ENCODE results near the gene DHCR7.

The DHCR7 gene, protein sequence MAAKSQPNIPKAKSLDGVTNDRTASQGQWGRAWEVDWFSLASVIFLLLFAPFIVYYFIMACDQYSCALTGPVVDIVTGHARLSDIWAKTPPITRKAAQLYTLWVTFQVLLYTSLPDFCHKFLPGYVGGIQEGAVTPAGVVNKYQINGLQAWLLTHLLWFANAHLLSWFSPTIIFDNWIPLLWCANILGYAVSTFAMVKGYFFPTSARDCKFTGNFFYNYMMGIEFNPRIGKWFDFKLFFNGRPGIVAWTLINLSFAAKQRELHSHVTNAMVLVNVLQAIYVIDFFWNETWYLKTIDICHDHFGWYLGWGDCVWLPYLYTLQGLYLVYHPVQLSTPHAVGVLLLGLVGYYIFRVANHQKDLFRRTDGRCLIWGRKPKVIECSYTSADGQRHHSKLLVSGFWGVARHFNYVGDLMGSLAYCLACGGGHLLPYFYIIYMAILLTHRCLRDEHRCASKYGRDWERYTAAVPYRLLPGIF

DNA sequence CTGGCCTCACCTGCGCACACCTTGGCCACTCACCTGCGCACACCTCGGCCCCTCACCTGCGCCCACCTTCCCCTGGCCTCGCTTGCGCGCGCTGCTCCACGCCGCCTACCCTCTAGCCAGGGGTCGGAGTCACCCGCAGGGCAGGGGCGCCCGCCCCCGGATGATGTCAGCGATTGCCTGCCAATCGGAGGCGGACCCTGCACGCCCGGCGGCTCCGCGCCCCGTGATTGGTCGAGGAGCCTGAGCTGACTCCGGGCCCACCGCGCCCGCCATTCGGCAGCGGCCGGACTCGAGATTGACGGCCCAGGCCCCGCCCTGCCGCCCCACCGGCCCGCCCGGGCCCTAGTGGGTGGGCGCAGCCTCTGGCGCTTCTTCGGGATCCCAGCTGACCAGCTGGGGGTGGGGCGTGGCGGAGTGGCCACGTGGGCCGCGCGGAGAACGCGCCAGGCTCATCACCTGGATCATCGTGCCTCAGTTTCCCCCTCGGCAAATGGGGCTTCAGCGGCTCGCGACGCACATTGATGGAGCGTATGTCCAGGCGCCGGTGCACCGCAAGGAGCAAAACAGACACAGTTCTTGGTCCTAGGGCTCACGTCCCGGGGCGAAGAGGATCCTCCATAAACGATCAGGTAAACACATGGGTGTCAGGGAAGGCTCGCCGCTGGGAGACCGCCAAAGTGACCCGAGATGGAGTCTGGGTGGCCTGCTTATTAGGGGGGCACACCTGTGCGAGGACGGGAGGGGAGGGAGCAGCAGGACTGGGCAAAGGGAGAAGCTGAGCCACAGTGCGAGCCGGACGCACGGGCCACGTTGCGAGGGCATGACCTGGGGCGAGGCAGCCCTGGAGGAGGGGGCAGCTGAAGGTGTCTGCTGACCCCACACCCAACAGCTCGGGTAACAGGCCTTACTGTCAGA, at the start of gene DHCR7:
Gene DHCR7, minus strand, starts transcription at position 137 of the 915 bp plus-strand sequence. CDS start 3,441 bp downstream, outside the sequence.
- peak; percentile 75 for DNase-seq

DNA sequence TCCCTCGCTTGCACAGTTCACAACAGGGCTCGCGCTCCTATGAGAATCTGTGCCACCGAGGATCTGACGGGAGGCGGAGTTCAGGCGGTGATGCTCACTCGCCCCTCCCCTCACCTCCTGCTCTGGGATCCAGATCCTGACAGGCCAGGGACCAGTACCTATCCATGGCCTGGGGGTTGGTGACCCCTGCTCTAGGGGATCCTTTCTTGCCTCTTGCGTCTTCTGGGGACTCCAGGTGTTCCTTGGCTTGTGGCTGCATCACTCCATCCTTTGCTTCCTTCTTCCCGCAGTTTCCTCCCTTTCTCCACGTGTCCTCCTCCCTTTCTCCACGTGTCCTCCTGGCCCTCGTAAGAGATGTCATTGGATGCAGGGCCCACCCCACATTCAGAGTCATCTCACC, 48.2 kb upstream of the DHCR7 start:
- DNase-seq, result no peak

DNA sequence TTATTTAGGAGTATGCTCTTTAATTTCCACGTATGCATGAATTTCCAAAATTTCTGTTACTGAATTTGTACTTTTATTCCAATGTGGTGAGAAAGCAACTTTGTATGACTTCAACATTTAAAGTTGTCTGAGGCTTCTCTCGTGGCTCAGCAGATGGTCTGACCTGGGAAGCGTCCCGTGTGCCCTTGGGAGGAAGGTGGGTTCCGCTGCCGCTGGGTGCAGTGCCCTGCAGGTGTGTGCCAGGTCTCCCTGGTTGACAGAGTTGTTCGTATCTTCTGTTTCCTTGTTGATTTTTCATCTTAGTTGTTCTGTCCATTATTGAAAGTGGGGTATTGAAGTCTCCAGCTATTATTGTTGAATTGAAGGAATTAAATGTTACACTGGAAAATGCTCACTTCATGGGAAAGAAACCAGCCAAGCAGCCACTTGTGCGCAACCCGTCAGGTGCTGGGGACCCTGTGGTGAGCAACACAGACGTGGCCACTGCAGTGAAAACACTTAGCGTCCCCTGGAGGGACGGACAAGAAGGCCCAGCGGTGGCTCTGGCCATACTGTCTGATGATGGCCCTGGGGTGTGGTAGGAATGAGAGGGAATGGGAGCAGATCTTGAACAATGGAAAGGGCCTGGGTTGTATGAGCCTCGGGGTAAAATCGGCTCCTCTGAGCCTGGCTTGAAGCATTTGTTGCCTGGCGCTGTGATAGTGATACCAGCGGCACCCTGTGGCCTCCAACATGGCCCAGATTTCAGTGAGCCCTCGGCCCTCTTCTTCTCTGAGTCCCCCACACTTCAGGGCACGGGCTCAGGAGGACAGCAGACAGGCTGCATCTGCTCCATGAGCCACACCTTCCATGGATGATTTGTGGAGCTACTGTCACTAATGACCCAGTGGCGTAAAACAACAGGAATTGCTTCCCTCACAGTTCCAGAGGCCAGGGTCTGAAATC, 47.4 kb upstream of the DHCR7 start:
- DNase-seq, result no peak

DNA sequence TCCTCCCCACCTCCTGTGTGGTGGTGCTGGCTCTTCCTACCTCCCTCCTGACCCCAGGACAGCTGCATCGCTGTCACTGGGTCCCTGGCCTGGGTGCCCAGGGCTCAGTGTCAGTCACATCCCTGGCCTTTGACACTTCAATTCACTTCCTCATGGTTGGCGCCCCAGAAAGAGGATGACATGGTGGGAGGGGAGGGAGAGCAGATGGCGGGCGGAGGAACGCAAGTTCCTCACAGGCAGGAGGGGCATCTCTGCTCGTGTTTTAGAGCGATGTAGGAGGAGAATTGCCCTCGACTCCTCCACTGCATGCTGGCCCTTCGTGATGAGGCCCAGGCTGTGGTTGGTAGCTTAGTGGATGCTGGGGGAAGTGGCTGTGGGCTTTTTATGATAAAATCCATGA, 43.7 kb upstream of the DHCR7 start:
- DNase-seq, result no peak

DNA sequence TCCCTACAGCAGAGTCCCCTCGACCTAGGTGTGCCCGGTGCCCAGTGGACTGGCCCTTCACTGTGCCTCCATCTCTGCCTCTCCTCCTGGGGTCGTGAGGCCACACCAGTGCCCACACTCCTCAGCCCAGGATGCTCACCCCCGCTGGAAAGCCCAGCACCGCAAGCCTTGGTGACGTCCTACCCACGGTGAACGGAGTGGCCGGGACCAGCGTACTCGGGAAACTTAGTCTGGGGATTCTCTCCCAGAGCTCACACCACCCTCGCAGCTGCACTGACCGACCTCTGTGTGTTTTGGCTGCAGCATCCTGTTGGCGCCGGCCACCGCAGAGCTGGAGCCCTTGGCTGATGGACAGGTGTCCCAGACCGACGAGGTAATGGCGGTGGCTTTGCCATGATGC, 43.3 kb upstream of the DHCR7 start:
- DNase-seq, result no peak

DNA sequence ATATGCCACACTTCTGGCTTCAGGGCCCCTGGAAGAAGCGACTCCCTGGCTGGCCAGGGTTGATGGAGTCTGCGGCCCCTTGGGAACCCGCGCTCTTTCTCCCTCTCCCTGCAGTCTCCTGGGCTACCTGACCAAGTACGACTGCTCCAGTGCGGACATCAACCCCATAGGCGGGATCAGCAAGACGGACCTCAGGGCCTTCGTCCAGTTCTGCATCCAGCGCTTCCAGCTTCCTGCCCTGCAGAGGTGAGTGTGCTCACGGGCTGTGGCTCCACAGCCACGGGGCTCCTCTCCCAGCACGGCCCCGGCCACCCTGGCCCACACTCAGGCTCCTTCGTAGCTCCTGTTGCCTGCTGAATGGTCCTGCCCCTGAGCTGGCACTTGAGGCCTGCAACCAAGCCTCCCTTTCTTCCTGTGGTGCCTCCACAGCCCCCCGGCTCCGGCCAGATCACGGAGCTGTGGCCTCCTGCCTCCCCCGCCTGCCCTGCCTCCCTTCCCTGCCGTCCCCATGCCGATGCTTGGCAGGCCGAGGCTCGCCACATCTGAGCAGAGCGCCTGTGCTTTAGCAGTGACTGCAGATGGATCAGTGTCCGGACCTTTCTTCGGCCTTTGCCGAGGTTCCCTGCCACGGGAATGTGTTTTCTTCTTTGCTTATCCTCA, 42.7 kb upstream of the DHCR7 start:
- DNase-seq, result no peak

DNA sequence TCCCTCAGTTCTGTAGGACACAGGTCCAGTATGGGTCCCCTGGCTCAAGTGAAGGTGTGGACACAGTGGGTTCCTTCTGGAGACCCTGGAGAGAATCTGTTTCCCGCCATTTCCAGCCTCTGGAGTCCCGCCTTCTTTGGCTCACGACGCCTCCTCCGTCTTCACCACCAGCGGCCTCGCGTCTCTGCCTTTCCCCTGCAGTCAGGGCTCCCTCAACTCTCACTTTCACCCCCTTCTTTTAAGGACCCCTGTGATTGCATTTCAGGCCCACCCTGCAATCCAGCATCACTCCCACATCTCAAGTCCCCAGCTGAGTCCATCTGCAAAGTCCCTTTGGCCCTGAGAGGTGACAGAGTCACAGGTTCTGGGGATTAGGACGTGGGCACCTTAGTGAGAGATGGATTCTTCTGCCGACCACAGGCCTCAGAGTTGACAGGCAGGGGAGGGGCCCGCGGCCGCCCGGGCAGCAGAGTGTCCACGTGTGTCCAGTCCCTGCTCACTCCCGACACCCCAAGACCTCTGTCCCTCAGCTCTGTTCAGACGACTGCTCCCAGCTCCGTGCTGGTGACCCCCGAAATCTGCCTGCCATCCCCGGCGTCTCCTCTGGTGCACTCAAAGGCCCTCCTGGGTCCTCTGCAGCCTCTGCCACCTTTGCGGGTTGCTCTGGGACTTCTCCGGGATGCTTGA, 42.0 kb upstream of the DHCR7 start:
- DNase-seq, result no peak

DNA sequence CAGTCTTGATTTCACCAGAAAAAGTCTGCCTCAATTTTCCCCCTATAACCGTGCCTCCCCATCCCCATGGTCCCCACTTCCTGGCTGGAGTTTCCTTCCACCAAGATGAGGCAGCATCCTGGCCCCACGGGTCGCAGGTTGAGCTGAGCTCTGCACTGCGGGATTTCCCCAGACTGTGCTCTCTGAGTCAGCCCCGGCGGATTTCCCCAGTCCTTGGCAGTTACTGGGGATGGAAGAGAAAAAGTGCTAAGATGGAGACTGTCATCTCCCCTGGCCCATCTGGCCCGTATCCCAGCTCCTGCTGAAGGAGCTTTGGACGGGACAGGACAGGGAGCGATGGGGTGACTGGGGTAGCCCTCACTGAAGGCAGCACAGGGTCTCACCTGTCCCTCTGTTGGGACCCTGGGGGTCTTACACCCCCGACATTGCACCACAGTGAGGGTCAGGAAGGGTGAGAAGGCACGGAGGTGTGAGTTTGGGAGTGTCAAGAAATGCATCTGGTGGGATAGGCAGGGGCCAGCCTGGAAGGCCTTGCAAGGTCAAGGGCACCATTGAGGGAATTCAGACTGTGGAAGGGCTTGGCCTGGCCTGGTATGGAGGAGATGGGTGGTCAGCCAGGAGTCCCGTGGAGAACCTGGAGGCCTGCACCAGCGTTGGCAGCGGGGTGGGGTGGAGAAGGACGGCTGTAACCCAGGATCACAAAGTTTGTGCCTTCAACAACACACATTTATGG, 41.3 kb upstream of the DHCR7 start:
- DNase-seq, result no peak

DNA sequence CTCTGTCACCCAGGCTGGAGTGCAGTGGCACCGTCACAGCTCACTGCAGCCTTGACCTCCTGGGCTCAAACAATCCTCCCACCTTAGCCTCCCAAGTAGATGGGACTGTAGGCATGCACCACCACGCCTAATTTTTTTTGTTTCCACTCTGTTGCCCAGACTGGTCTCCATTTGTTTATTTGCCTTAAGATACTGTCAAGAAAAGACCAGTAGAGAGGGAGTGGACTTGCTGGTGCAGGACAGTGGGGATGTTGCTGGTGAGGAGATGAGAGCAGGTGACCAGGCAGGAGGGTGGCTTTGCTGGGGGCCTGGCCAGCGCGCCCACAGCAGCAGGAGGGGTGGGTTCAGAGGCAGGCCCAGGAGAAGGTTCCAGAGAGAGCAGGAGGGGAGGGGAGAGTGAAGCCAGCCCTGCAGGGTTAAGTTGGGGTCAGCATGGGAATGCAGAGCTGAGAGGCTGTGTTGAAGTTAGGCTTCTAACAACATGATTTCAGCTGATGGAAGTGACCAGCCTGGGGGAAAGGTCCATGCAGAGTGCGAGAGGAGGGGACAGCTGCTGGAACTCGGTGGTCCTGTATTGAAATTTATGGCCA, 40.6 kb upstream of the DHCR7 start:
- DNase-seq, result no peak

DNA sequence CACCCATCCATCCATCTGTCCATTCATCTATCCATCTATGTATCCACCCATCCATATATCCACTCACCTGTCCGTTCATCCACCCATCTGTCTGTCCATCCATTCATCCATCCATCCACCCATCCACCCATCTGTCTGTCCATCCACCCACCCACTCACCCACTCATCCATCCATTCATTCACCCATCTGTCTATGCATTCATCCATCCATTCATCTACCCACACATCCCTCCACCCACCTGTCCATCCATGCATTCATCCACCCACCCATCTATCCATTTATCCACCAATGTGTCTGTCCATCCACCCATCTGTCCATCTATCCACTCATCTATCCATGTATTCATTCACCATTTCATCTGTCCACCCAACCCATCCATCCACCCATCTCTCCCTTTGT, 38.1 kb upstream of the DHCR7 start:
- no peak for DNase-seq

DNA sequence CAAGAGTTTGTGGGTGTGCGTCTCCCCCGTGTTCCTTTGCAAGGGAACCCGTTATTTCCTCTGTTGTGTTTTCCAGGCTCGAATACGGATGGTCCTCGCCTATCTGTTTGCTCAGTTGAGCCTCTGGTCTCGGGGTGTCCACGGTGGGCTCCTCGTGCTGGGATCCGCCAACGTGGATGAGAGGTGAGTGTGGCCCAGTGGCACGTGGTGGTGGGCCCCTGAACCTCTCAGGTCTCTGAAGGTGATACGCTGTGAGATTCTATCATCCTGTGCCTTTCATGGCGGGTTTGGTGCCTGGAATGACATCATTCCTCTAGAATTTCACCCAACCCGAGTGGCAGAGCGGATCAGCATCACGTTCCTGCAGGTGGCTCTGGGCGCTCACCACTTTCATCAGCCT, 37.3 kb upstream of the DHCR7 start:
- DNase-seq, result no peak

DNA sequence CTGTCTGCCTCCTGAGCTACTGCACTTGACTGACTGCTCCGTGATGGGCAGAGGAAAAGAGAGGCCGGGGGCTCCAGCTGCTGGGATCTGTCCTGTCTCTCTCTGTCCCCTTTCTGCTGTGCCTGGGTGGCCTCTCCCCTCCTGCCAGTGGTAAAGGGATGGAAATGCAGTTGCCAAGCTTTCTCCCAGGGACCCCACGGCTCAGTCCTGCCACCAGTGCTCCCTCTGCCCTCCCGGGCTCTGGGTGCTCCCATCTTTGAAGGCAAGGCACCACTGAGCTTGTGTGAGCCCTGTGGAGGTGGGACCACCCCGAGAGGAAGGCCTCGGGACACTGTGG, 36.8 kb upstream of the DHCR7 start:
- no peak for DNase-seq

DNA sequence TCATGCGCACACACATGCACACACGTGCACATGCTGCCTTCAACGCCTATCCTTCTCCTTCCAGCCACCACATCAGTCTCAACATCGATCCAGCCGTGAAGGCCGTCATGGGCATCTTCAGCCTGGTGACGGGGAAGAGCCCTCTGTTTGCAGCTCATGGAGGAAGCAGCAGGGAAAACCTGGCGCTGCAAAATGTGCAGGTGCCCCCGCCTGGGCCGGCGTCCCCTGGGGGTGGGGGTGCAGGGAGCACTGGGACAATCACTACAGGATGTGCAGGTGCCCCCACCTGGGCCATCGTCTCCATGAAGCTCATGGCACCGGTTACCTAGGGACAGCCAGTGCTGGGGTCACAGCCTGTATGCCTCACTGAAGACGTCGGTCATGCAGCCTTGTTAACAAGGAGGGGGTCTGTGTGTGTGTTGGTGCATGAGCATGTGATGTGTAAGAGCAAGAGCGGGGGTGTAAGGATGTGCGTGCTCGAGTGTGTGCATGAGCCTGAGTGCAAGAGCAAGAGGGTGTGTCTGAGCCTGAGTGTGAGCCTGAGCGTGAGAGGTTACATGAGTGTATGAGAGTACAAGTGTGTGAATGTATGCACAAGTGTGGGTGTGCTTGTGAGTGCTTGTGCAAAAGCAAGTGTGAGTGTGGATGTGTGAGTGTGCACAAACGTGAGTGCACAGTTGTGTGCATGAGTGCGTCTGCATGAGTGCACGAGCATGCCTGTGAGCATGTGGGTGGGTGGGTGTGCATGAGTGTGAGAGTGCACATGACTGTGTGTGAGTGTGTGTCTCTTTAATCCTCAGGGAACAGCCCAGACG, 36.3 kb upstream of the DHCR7 start:
- no peak for DNase-seq

DNA sequence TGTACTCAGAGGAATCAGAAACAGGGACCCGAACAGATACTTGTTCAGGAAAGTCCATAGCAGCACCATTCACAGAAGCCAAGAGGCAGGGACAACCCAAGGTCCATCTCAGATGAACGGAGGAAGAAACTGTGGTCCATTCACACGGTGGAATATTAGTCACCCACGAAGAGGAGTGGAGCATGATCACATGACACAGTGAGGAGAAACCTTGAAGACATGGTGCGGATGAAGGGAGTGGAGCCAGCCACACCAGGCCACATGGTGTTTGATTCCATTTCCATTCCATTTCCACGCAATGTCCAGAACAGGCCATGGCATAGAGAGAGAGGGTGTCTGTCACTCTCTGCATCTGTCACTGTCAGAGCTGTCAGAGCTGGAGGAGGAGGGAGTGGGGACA, 35.5 kb upstream of the DHCR7 start:
- no peak for DNase-seq

DNA sequence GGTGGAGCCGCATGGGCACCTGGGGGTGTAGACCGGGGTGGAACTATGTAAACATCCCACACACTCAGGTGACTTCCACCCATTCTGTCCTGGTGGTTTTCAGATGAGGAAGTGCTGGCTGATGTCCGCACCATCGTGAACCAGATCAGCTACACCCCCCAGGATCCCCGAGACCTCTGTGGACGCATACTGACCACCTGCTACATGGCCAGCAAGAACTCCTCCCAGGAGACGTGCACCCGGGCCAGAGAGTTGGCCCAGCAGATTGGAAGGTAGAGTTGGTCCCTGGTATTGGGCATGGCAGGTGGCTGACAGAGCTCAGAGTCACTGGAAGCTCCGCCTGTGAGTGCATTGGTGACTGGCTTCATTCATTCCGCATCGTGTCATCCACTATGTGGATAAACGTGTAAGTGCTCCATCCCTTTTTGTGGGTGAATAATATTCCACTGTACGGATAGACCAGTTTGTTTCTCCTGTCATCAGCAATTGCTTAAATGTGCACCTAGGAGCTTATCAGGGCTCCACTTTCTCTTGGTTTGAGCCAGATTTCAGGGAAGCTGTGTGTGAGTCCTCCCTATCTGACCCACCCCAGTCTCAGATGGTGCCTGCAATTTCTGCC, 34.7 kb upstream of the DHCR7 start:
- DNase-seq, result no peak

DNA sequence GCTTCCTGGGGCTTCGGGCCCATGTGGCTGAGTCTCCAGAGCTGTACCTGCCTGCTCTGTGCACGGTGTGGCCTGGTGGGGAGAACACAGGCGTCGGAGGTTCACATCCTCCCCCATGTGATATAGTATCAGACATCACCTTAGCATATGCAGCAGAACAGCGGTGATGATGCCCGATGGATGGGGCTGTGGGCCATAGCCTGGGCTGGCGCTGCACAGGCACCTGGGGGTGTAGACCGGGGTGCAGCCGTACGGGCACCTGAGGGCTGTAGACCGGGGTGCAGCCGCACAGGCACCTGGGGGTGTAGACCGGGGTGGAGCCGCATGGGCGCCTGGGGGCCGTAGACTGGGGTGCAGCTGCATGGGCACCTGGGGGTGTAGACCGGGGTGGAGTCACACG, 34.0 kb upstream of the DHCR7 start:
- no peak for DNase-seq

DNA sequence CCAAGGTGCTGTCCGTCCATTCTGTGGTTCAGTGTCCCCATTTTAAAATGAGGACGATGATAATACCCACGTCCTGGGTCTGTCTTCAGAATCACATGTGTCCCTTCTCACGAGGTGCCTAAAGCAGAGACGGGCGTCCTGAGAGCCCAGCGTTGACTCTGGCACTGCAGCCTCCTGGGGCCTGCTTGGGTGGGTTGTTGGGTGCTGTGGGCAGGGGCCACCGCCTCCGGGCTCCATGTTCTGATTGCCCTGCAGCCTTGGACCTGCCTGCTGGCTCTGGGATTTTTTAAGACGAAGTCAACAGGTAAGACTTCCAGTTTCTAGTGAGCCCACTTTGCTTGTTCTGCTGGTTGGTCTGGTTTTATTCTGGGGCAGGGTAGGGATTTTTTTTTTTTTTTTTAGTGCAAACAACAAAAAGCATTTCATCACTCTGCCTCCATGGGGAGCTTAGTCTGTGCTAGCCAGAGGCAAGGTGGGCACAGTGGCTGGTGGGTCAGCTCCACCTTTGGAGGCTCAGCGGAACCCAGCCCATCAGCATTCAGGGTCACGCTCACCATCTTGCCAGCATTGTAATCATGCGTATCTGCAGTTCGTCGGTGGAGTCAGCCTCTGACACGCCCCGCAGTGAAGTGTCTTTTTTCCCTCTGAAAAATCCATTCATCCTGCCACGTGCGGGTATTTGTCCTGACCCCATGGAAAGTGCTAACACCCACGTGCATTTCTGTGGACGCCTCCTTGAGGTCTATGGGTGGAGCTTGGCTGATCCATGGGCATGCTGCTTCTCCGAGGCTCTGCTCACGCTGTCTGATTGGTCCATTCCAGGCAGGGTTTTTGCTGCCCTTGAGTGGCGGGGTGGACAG, 33.1 kb upstream of the DHCR7 start:
- DNase-seq, result no peak

DNA sequence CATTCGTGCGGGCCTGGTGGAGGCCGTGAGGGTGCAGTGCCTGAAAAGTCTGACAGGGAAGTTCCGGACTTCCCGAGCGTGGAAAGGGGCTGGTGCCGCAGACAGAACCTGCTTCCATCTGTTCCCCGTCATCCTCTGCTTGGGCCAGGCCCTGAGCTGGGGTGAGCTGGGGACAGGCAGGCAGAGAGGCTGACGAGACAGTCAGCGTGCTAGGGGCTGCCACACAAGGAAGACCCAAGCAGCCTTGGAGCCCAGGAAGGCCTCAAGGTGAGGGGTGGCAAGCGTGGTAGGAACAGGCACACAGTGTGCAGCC, 30.3 kb upstream of the DHCR7 start:
- DNase-seq, result no peak
